SJSA1 (cell line): Measurements from ENCODE around the gene LAMA5. TPM values are rescaled to one million over a fixed set of nuclear protein-coding genes. Genes with fewer than 3 reads are reported as not detected.

ENCODE experiments used
- DNase-seq, 2 experiments: peaks; one replicate each; pipeline ENCODE4 v3.0.0-alpha.2; 2015 to 2020; ENCODE audit warnings: low spot score in 2 of 2, low read depth in 1 of 2
- H3K27ac ChIP-seq: fragments of 250-450 bp; sonication (Bioruptor Pico); 2 replicates; pipeline ENCODE4 v1.5.1; 2020; ENCODE audit warnings: mild to moderate bottlenecking, moderate library complexity
- H3K27me3 ChIP-seq: fragments of 250-450 bp; sonication (Bioruptor Pico); replicated peaks from 2 replicates; pipeline ENCODE4 v1.5.1; 2020; ENCODE audit warnings: mild to moderate bottlenecking, moderate library complexity
- H3K36me3 ChIP-seq: fragments of 250-450 bp; sonication (Bioruptor Pico); 2 replicates; pipeline ENCODE4 v1.5.1; 2020; ENCODE audit warnings: mild to moderate bottlenecking
- H3K4me1 ChIP-seq: fragments of 250-450 bp; sonication (Bioruptor Pico); replicated peaks from 2 replicates; pipeline ENCODE4 v1.6.1; 2021; ENCODE audit warnings: mild to moderate bottlenecking
- H3K4me3 ChIP-seq: fragments of 250-450 bp; sonication (Bioruptor Pico); 2 replicates; pipeline ENCODE4 v1.5.1; 2020; ENCODE audit warnings: mild to moderate bottlenecking
- H3K9me3 ChIP-seq: fragments of 250-450 bp; sonication (Bioruptor Pico); replicated peaks from 2 replicates; pipeline ENCODE4 v1.5.1; 2020; ENCODE audit warnings: mild to moderate bottlenecking
- total RNA-seq: library from RNA; depleted of rRNA; stranded (reverse); fragments of >200 nt; shearing (Covaris generic); gene quantifications from 2 replicates; pipeline ENCODE4 v1.2.3, GENCODE V29; 2014

The LAMA5 gene
- total RNA-seq, 1 experiment from 2014 or later = 3.6 TPM

- no peaks in the 10 kb centered on the region for H3K4me1 ChIP-seq
Measured at GRCh38 chr20:62335532-62335931, 31.6 kb downstream of the LAMA5 start.

GRCh38 chr20:62334881-62335280 is 32.2 kb downstream of the LAMA5 start:
- Histone ChIP-seq H3K36me3 (no peaks in the 10 kb centered on the region), H3K27ac (no peak overlapping the region), H3K27me3 (no peaks in the 10 kb centered on the region), H3K4me1 (no peaks in the 10 kb centered on the region), H3K9me3 (no peaks in the 10 kb centered on the region), H3K4me3 (no peak overlapping the region)
- DNase-seq = no peak

More at GRCh38 chr20:62335532-62335931, 31.6 kb downstream of the LAMA5 start:
- no peak for DNase-seq
- H3K36me3 ChIP-seq = no peaks in the 10 kb centered on the region
- H3K4me3 ChIP-seq = no peak overlapping the region
- H3K9me3 ChIP-seq = no peaks in the 10 kb centered on the region
- no peak overlapping the region for H3K27ac ChIP-seq
- no peaks in the 10 kb centered on the region for H3K27me3 ChIP-seq

GRCh38 chr20:62333820-62334595 is 33.1 kb downstream of the LAMA5 start:
- no peak for DNase-seq

GRCh38 chr20:62332989-62333819 is 33.9 kb downstream of the LAMA5 start:
- Histone ChIP-seq H3K4me1 (no peaks in the 10 kb centered on the region), H3K4me3 (no peak overlapping the region), H3K36me3 (no peaks in the 10 kb centered on the region), H3K27me3 (no peaks in the 10 kb centered on the region), H3K9me3 (no peaks in the 10 kb centered on the region), H3K27ac (no peak overlapping the region)
- DNase-seq = no peak

More at GRCh38 chr20:62333820-62334595, 33.1 kb downstream of the LAMA5 start:
- H3K4me1 ChIP-seq = no peaks in the 10 kb centered on the region
- no peak overlapping the region for H3K27ac ChIP-seq
- H3K27me3 ChIP-seq = no peaks in the 10 kb centered on the region
- no peaks in the 10 kb centered on the region for H3K9me3 ChIP-seq
- no peak overlapping the region for H3K4me3 ChIP-seq
- H3K36me3 ChIP-seq = no peaks in the 10 kb centered on the region

- Histone ChIP-seq H3K4me1 (no peaks in the 10 kb centered on the region), H3K36me3 (no peaks in the 10 kb centered on the region), H3K27ac (no peak overlapping the region), H3K9me3 (no peaks in the 10 kb centered on the region), H3K27me3 (no peaks in the 10 kb centered on the region), H3K4me3 (no peak overlapping the region)
- no peak for DNase-seq
Measured at GRCh38 chr20:62332421-62332820, 34.7 kb downstream of the LAMA5 start.

- H3K9me3 ChIP-seq = no peaks in the 10 kb centered on the region
- H3K36me3 ChIP-seq = no peaks in the 10 kb centered on the region
- no peaks in the 10 kb centered on the region for H3K27me3 ChIP-seq
- no peak overlapping the region for H3K27ac ChIP-seq
- DNase-seq = no peak
- H3K4me3 ChIP-seq = no peak overlapping the region
- H3K4me1 ChIP-seq = no peaks in the 10 kb centered on the region
Measured at GRCh38 chr20:62331347-62331746, 35.8 kb downstream of the LAMA5 start.

- Histone ChIP-seq H3K27ac (no peak overlapping the region), H3K36me3 (no peaks in the 10 kb centered on the region), H3K27me3 (no peaks in the 10 kb centered on the region)
Measured at GRCh38 chr20:62330576-62331317, 36.4 kb downstream of the LAMA5 start.

GRCh38 chr20:62329389-62330377 is 37.4 kb downstream of the LAMA5 start:
- H3K27me3 ChIP-seq = no peaks in the 10 kb centered on the region
- DNase-seq = no peak

More at GRCh38 chr20:62330576-62331317, 36.4 kb downstream of the LAMA5 start:
- DNase-seq = no peak
- Histone ChIP-seq H3K4me3 (no peak overlapping the region), H3K4me1 (no peaks in the 10 kb centered on the region), H3K9me3 (no peaks in the 10 kb centered on the region)

GRCh38 chr20:62328684-62329388 is 38.3 kb downstream of the LAMA5 start:
- Histone ChIP-seq H3K27ac (no peak overlapping the region), H3K27me3 (no peaks in the 10 kb centered on the region), H3K4me1 (no peaks in the 10 kb centered on the region), H3K4me3 (no peak overlapping the region), H3K36me3 (no peaks in the 10 kb centered on the region), H3K9me3 (no peaks in the 10 kb centered on the region)
- no peak for DNase-seq

More at GRCh38 chr20:62329389-62330377, 37.4 kb downstream of the LAMA5 start:
- no peak overlapping the region for H3K4me3 ChIP-seq
- no peaks in the 10 kb centered on the region for H3K36me3 ChIP-seq
- no peaks in the 10 kb centered on the region for H3K4me1 ChIP-seq
- no peak overlapping the region for H3K27ac ChIP-seq
- no peaks in the 10 kb centered on the region for H3K9me3 ChIP-seq

- H3K9me3 ChIP-seq = no peaks in the 10 kb centered on the region
- DNase-seq = no peak
- H3K4me3 ChIP-seq = no peak overlapping the region
- no peaks in the 10 kb centered on the region for H3K4me1 ChIP-seq
- no peaks in the 10 kb centered on the region for H3K36me3 ChIP-seq
- H3K27me3 ChIP-seq = no peaks in the 10 kb centered on the region
- no peak overlapping the region for H3K27ac ChIP-seq
Measured at GRCh38 chr20:62327726-62328495, 39.2 kb downstream of the LAMA5 start.

GRCh38 chr20:62326959-62327725 is 40.0 kb downstream of the LAMA5 start:
- H3K27me3 ChIP-seq = no peaks in the 10 kb centered on the region
- H3K9me3 ChIP-seq = no peaks in the 10 kb centered on the region
- no peaks in the 10 kb centered on the region for H3K4me1 ChIP-seq
- no peak overlapping the region for H3K27ac ChIP-seq
- H3K4me3 ChIP-seq = no peak overlapping the region
- no peaks in the 10 kb centered on the region for H3K36me3 ChIP-seq
- no peak for DNase-seq
